ES-I3 (cell line): Measurements from ENCODE around the gene ABCA12.

Source experiments
- H3K36me3 ChIP-seq: 2 replicates; pipeline ENCODE4 v1.6.1; 2013; ENCODE audit warnings: mild to moderate bottlenecking, low read length, control low read depth, moderate library complexity; ENCODE audit not compliant: insufficient read depth
- H3K4me1 ChIP-seq: 2 replicates; pipeline ENCODE4 v1.6.1; 2013; ENCODE audit warnings: mild to moderate bottlenecking, control low read depth, low read length; ENCODE audit not compliant: insufficient read depth
- H3K9ac ChIP-seq: 2 replicates; pipeline ENCODE4 v1.6.1; 2013; ENCODE audit warnings: low read depth, mild to moderate bottlenecking, low read length, moderate library complexity
- H3K9me3 ChIP-seq: 2 replicates; pipeline ENCODE4 v1.6.1; 2013; ENCODE audit warnings: mild to moderate bottlenecking, low read length, moderate library complexity; ENCODE audit not compliant: control insufficient read depth, insufficient read depth

ABCA12 gene

DNA sequence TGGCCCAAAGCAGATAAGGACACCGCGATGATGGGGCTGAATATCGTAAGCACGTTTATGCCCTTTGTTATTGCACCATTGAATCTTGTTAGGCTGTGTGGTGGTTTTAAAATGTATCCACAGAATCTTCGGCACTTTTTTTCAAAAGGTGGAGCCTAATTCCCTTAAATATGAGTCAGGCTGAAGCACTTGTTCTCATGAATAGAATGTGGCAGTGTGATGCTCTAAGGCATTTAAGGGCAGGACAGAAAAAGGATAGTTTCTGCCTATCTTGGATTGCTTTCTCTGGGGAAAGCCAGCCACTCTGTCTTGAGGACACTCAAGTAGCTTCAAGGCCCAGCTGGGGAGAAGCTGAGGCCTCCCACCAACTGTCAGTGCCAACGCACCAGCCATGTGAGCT, 39.6 kb downstream of the ABCA12 start:
- no peaks in the 10 kb centered on the region for H3K9me3 ChIP-seq
- no peak overlapping the region for H3K9ac ChIP-seq
- no peaks in the 10 kb centered on the region for H3K36me3 ChIP-seq
- no peaks in the 10 kb centered on the region for H3K4me1 ChIP-seq

DNA sequence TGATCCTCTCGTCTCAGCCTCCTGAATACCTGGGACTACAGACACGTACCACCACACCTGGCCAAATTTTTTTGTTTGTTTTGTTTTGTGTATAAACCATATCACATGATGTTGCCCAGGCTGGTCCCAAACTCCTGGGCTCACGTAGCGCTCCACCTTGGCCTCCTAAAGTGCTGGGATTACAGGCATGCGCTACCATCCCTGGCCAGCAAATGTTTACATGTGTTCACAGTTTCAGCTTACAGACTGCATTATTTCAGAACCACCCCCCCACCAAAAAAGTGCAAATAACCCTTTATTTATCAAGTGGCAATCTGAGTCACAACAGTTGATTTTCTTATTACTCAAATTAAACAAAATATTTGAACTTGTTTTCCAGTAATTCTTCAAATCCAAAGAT, 54.3 kb downstream of the ABCA12 start:
- H3K9me3 ChIP-seq = no peaks in the 10 kb centered on the region
- H3K9ac ChIP-seq = no peak overlapping the region
- no peaks in the 10 kb centered on the region for H3K36me3 ChIP-seq
- no peaks in the 10 kb centered on the region for H3K4me1 ChIP-seq

DNA sequence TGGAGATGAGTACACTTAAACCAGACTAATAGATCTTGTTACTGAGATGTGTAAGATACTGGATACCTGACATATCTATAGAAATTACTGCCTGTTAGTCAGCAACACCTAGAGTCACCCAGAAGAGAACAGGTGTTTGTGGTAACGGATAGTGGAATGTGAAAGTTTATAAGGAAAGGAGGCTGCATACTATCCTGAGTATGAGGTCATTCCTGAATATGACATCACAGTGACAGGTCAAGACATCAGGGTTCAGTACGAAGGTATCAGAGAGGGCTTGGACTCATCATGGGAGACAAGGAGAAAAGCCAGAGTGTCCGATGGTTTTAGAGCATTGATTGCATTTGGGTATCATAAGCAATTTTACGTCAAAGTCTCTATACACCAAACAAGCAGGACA, 55.3 kb downstream of the ABCA12 start:
- Histone ChIP-seq H3K9ac (no peak overlapping the region), H3K9me3 (no peaks in the 10 kb centered on the region), H3K4me1 (no peaks in the 10 kb centered on the region), H3K36me3 (no peaks in the 10 kb centered on the region)

DNA sequence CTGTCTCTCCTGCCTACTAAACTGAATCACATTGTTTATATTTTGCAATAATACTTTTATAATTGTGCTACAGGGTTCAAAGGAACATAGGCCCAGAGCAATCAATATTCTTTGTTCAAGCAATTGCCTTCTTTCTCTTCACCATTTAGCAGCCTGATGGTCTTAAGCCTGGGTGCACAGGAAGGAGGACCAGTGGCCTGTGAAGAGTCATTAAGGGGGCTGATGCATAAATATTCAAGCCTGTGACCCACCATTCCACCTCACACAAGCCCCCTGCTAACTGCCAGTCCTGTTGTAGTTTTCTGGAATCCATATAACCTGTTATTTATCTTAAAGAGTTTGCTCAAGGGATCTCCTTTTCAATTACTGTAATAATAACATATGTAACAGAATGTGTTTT, 56.0 kb downstream of the ABCA12 start:
- Histone ChIP-seq H3K36me3 (no peaks in the 10 kb centered on the region), H3K9me3 (no peaks in the 10 kb centered on the region), H3K9ac (no peak overlapping the region), H3K4me1 (no peaks in the 10 kb centered on the region)

DNA sequence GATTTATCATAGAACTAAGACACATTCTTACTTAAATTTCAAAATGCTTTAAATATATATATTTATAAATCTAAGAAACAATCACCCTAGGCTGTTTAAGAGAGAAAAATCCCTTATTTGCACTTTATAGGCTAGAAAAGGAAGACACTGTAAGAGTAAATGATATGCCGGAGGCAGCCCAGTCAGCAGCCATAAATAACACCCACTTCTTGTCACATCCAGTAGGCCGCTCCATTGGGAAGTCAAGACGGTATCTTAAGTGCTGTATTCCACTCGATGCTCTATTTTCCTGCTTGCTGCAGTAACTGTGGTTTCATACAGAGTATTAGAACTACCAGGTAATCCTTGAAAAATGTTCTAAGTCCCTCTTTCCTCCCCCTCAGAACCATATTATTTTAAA, 57.9 kb downstream of the ABCA12 start:
- Histone ChIP-seq H3K4me1 (no peaks in the 10 kb centered on the region), H3K9me3 (no peaks in the 10 kb centered on the region), H3K9ac (no peak overlapping the region), H3K36me3 (no peaks in the 10 kb centered on the region)

DNA sequence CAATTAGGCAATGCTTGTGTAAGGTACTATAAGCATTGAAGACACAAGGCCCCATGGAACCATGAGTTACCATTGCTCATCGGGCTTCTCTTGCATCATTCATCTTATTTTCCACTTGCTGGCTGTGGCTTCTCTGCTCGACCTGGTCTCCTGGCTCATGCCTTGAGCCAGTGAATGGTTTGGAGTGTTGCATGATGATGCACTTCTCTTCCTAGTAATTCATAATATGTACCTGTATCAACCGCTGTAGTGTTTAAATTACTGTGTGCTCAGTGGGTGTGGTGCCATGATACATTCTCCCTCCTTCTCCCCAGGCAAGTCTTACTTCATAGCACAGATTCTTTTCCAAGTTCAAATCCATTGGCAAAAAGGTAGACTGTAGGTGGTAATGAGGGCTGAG, 66.8 kb downstream of the ABCA12 start:
- Histone ChIP-seq H3K9ac (no peak overlapping the region), H3K4me1 (no peaks in the 10 kb centered on the region), H3K9me3 (no peaks in the 10 kb centered on the region), H3K36me3 (no peaks in the 10 kb centered on the region)

DNA sequence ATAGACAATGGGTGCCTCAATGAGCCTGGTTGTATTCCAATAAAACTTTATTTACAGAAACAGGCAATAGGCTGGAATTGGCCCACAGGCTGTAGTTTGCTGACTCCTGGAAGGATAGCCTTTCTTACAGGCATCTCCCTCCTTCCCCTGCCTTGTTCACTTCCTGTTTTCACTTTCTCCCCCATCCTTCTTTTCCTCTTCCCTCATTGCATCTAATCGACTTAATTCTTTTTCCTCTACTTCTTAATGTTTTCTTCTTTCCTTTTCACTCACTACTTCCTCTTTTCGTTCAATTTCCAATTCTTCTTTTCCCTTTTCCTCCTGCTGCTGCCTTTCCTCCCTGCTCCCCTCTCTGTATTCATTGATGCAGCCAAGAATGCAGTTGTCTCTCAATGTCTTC, 70.0 kb downstream of the ABCA12 start:
- Histone ChIP-seq H3K9me3 (no peaks in the 10 kb centered on the region), H3K9ac (no peak overlapping the region), H3K4me1 (no peaks in the 10 kb centered on the region), H3K36me3 (no peaks in the 10 kb centered on the region)

DNA sequence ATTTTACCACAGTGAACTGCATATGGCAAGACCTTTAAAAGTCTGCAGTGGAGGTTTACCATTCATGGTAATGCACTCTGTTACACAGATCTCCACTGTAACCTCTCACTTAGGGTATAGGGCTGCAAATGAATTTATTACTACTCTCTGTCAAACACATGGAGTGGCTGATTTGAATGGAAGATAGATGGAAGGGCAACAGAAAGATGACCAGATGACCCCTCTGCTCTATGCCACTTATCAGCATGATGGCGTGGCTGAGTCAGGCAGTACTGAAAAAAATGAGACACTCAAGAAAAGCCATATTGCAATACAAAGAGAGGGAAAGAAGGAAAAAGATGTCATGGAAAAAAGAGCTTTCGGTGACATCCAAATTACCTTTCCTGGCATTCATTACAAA, 72.3 kb downstream of the ABCA12 start:
- Histone ChIP-seq H3K9ac (no peak overlapping the region), H3K4me1 (no peaks in the 10 kb centered on the region), H3K9me3 (no peaks in the 10 kb centered on the region), H3K36me3 (no peaks in the 10 kb centered on the region)

DNA sequence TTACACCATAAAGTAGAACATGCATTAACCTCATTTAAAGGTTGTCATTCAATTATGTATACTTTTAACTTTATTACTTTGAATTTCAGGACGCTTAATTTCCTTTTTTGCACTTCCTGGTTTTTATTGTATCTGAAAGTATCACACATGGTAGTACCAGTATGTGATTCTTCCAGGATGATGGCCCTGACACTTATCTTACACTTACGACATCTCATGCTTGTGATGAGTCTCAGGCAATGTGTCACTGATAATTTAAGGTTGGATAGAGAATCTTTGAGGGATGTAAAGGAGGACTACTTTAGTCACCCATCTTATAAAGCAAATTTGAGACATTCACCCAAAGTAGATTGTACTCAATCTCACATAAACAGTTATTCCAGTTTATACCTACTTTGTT, 74.9 kb downstream of the ABCA12 start:
- Histone ChIP-seq H3K36me3 (no peaks in the 10 kb centered on the region), H3K9ac (no peak overlapping the region), H3K9me3 (no peaks in the 10 kb centered on the region), H3K4me1 (no peaks in the 10 kb centered on the region)

DNA sequence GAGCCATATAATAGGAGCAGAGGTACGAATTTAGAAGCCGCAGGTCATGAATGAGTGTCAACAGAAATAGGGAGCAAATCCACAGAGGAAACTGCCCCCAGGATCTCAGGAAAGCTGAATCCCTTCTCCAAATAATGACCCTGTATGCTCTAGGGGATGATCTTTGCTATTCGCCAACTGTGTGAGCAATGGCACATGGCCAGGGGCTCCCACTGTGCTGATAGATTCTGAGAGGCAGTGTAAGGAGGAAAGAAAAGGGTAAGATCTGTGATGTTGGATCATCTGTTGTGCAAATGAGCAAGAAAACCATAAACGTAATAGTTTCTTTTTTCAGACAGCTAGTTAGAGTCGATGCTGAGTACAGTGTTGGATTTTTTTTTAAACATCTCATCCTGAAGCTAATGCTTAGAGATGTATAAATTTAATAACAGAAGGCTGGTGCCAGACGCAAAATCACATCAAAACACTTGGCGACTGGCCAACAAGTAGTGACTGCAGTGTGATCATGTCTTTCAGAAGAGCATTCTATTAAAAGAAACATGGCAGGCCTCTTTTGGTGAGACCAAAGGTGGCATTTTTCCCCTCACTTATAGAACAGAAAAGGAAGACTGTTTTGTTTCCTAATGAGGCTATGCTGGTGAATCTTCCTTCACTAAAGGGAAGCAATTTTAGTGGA, 77.4 kb downstream of the ABCA12 start:
- Histone ChIP-seq H3K9me3 (no peaks in the 10 kb centered on the region), H3K9ac (no peak overlapping the region), H3K36me3 (no peaks in the 10 kb centered on the region), H3K4me1 (no peaks in the 10 kb centered on the region)

DNA sequence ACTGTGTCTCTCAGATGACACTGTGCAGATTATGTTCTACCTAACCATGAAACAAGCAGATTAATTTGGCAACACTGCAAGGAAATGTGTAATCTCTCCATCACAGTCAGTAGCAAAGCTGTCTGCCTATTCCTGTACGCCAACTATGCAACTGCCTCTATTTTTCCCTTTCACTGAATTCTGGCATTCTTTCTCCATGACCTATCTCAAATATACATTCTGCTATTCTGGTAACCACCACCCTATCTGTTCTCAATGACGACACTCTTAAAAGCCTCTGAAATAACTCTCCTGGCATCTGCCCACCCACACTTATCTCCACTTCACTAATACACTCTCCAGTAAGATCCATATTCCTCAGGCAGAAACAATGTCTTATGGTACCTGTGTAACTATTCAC, 78.7 kb downstream of the ABCA12 start:
- no peak overlapping the region for H3K9ac ChIP-seq
- no peaks in the 10 kb centered on the region for H3K36me3 ChIP-seq

DNA sequence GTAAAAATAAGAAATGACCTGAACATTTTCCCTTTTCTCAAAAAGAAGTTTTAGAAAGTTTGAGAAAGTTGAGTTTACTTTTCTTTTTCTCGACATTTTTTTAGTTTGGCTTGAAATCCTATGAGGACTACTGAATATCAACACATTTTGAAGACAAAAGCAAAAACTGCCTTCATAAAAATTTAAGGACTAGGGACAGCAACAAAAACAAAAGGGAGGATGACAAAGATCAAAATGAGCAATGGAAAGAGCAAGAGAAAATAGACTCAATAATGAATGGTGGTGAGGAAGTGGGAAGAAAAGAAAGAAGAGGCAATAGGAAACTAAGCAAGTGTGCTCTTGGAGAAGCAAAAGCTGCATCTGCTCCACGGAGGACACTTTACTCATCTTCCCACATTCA, 82.5 kb downstream of the ABCA12 start:
- H3K36me3 ChIP-seq = no peaks in the 10 kb centered on the region
- H3K9me3 ChIP-seq = no peaks in the 10 kb centered on the region
- no peaks in the 10 kb centered on the region for H3K4me1 ChIP-seq
- H3K9ac ChIP-seq = no peak overlapping the region

More for the DNA sequence above, 78.7 kb downstream of the ABCA12 start:
- no peaks in the 10 kb centered on the region for H3K4me1 ChIP-seq
- no peaks in the 10 kb centered on the region for H3K9me3 ChIP-seq

DNA sequence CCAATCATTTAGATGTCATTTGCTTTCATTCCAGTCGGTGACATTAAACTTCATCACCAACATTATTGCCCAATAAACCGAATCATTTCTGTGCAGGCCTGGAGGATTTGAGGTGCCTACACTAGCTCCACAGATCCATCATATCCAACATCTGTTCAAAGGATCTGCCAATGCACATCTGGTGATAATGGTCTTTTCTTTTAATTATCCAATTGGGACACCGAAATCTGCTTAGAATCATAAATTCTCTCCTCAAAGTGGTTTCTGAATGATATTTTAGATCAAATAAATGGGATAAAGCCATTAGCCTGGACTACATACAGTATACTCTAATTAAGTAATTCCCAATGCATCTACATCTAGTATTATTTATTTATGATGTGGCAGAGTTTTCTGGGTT, 85.6 kb downstream of the ABCA12 start:
- H3K36me3 ChIP-seq = no peaks in the 10 kb centered on the region
- H3K9ac ChIP-seq = no peak overlapping the region
- H3K9me3 ChIP-seq = no peaks in the 10 kb centered on the region
- H3K4me1 ChIP-seq = no peaks in the 10 kb centered on the region

DNA sequence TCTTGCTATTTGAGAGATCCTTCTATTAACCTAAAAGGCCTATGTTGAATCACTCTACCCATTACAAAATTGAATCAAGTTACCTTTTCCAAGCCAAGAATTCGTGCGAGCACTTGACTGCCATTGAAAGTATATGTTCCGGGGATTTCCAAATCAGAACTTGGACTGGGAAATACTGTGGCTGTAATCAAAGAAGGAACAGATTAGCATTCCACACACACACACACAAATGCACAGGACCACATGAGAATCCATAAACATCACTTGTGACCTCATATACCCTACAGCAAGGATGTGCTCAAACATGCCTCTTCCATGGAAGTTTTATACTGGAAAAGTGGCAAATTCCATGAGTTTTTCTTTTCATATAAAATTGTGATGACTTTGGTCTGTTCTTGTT, 86.0 kb downstream of the ABCA12 start:
- no peak overlapping the region for H3K9ac ChIP-seq
- H3K36me3 ChIP-seq = no peaks in the 10 kb centered on the region
- H3K9me3 ChIP-seq = no peaks in the 10 kb centered on the region
- no peaks in the 10 kb centered on the region for H3K4me1 ChIP-seq

DNA sequence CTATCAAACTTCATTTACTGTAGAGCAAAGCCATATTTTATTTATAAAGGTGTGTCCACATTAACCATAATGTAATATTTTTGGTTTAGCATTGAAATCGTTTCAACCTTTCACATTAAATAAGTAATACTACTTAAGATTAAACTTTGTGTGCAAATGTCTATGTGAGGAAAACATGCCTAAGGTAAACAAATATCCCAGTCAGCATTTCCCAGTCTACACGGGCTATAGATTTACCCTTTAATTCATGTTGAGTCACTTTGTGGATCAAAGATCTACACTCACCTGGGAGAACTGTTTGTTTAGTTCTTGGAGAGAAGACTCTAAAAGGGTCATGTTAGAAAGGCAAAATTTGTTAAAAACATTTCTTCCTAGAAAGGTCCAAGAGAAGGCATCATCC, 89.1 kb downstream of the ABCA12 start:
- H3K4me1 ChIP-seq = no peaks in the 10 kb centered on the region
- no peaks in the 10 kb centered on the region for H3K36me3 ChIP-seq
- H3K9ac ChIP-seq = no peak overlapping the region
- H3K9me3 ChIP-seq = no peaks in the 10 kb centered on the region

DNA sequence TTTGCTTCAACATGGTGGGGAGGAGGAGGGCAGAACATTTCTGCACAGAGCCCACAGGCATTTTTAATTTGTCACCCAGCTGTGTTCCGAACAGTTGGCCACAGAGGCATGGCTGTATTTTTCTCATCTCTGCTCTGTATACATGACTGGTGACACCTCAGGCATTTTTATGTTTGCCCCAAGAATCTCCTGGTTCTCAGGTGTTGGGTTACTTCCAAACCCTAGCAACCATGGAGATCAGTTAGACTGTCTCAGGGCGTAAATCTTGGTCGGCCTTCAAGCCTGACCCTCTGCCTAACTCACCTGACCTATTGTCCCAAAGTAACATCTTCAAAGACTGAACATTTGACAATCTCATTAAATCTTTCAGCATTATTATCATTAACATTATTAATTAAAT, 100.0 kb downstream of the ABCA12 start:
- no peaks in the 10 kb centered on the region for H3K36me3 ChIP-seq
- no peak overlapping the region for H3K9ac ChIP-seq
- H3K4me1 ChIP-seq = no peaks in the 10 kb centered on the region
- H3K9me3 ChIP-seq = no peaks in the 10 kb centered on the region
